Neural cell (in vitro differentiated cells): Measurements from ENCODE around the gene IGF2BP2.

ENCODE experiments used
- CTCF ChIP-seq: fragments of 450-650 bp; IDR thresholded peaks from 2 replicates; pipeline ENCODE4 v1.5.1; 2014; ENCODE audit warnings: antibody characterized with exemption, mild to moderate bottlenecking, moderate library complexity; ENCODE audit not compliant: poor library complexity, severe bottlenecking
- EP300 ChIP-seq: fragments of 450-650 bp; conservative IDR thresholded peaks from 2 replicates; pipeline ENCODE4 v1.6.1; 2014; ENCODE audit warnings: antibody characterized with exemption, mild to moderate bottlenecking, moderate library complexity; ENCODE audit not compliant: poor library complexity, severe bottlenecking
- TAF1 ChIP-seq: IDR thresholded peaks from 2 replicates; pipeline ENCODE4 v1.6.1; 2012; ENCODE audit warnings: low read depth

DNA sequence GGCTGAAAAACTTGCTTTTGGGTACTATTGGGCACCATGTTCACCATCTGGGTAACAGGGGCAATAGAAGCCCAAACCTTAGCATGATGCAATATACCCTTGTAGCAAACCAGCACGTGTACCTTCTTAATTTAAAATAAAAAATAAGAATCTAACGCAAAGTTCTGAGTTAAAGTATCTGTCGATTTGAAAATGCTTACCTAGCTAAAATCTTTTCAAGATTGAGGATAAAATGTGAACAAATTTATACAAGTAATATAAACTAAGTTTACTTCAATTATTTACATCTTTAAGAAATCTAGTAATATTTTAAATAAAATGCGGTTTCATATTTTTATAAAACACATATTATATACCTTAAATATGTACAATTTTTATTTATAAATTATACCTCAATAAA is 38.1 kb upstream of the IGF2BP2 start:
- TF ChIP-seq CTCF: no peak
- TF ChIP-seq TAF1: no peak
- no peak for TF ChIP-seq EP300
